Putamen (tissue), 1 donor: ENCODE results near the gene SRGAP3.

Experiments
- DNase-seq: peaks from one replicate; pipeline ENCODE4 v3.0.0-alpha.2; 2016; ENCODE audit warnings: low spot score

Gene SRGAP3

DNA sequence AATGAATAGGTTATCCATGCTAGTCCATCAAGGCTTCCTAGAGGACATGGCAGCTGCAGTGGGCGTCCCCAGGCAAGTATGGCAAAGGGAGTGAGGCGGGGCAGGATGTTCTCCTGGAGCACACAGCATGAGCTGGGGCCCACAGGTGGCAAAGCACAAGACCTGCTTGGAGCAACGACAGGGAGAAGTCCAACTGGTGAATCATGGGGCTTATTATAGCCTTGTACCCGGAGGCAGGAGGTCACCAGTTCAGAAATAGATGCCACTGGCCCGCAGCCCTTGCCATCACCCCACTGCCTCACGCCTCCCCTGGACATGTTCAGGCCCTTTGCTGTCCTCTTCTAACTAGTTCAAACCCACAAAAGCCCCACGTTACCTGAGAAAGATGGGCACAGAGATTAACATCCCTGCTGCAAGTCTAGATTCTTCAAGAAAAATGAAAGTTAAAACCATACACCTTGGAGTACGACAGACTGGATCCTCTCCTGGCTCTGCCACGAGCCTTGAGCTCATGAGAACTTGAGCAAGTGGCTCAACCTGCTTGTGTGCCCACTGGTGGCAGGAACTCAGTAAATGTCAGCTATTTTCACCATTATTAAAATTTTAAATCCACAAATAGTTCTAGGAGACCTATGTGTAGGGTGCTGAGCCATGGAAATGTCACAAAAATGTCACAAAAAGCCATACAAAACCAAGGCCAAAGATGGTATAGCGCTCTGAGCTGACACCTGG lies 1.8 kb upstream of the SRGAP3 start:
- DNase-seq, result no peak

DNA sequence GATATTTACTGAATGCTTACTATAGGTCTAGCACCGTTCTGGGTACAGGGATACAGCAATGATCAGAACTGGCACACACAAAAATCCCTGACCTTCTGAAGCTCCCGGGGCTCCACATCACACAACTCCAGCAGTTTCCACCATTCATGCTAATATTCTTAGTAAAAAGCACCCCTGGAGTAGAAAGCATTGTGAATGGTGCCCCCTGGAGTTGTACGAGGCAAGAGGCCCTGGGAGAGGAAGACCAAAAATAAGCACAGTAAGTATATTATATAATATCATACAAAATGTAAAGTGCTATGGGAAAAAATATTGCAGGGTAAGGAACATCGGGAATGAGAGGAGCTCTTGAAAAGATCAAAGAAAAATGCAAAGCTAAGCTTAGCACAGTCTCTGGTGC lies 790 bp upstream of the SRGAP3 start:
- peak; percentile 37 for DNase-seq

DNA sequence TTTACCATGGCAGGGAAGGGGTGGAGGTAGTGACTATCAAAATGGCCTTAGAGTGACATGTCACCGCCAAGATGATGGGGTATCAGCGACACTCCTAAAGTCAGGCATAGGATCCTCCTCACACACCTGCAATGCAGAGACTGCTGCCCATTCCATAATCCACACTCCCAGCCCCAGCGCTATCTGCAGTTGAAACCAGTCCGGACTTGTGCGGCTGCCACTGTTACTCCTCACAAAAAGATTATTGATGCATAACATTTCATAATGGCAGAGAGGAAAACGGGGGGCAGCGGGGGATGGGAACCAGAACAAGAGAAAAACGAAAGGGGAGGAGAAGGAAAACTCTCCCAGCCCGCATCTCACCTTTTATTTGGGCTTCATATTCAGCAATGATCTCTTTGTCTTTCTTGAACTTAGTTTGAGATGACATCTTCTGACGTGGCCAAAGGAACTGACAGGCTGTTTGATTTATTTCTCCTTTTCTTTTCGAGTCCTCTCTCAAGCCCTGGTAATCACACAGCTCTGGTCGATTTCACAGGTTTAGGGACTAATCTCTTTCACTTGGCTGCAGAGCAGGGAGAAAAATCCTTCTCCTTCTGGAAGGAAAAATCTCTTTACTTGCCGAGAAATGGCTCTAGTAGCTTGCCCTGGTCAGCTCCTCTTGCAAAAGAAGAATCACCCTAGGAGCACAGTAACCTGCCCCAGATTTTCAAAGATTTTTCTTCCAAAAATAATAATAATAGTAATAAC lies 749 bp downstream of the SRGAP3 start:
- peak; percentile 19 for DNase-seq

DNA sequence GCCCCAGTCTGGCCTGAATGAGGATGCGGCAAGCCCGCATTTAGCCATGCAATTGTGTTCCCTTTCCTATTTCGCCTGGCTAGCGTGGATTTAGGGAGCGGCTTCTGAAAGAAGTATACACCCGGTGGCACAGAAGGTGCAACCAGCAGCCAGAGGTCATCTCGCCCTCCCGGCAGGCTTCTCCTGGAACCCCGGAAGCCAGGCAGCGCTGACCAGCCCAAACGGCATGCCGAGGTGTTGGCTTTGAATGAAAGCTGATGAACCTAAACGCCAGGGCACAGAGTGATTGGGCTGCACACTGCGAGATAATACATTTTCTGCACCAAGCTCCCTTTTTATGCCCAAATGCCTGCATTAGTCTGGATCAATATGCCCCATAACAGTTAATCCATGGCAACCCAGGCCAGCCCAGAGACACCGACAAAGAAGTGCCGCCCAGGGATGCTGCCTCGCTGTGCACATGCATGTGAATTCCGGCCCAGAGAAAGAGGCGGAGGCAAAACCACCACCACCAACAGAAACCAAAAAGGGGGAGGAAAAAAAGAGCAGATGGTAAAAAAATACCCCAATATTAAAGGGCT lies 1.4 kb downstream of the SRGAP3 start:
- no peak for DNase-seq

DNA sequence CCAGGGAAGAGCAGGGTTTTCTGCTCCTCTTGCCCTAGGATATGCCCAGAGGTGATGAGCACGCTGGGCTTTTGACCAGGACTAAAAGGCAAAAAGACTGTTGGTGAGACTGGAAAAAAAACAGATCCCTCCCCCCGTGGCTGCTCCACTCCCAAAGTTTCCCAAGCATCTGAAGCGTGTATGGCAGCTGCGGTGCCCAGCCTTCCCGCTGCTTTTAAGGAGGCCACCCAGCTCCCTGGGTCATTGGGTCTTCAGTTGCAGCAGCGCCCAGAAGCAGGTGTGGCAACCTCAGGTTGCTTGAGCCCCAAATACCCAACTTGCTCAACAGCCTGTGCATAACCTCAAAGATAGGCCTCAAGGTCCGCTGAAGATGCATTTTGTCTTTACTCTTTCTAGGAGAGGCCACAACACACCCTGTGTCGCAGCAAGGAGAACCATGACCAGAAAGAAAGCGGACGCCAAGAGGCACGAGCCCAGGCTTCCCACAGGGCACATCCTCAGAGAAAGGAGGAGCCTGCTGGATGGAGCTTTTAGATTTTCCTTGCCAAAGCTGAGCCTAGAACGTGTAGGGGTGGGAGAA lies 2.0 kb downstream of the SRGAP3 start:
- no peak for DNase-seq

DNA sequence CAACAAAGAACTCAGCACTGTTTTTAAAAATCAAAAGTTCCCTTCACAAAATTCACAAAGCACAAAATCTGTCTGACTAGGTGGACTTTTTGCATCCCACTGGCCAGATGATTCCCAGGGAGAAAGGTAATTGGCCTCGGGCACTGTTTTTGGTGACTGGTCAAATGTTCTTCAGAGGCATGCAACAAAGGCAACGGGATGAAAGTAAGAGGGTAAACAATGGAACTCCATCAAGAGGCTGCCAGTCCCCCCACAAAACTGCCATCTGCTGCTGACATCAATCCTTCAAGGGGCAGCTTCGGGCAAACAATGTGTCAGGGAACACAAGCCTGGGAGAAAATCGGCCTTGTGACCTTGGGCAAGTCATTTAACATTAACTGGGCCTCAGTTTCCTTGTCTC lies 3.3 kb downstream of the SRGAP3 start:
- no peak for DNase-seq

DNA sequence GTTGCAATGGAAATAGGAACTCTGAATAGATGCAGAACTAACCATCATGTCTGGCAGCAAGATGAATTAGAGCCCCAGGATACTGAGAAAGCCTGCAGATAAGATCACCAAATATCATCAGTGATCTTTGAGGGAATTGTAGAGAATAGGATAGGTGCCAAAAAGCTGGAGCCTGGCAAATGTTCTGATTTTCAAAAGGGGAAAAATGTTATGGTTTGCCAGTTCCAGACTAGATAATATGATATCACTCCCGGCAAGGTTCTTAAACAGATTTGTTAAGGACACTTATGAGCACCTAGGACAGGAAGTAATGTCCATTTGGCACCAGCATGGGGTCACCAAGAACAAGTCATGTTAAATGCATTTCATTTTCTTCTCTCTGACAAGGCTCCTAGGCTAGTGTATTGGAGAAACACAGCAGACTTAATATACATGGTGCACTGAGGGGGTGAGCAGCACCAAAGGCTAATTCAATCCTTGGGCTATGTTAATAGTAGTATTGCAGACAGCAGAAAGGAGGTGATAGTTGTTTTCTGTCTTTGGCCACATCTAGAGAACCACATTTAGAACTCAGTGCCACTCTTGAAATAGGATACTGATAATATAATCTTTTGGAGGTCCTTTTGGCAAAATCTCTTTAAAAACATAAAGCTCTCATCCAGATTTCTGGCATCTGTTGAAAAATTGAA lies 4.8 kb downstream of the SRGAP3 start:
- DNase-seq, result no peak

DNA sequence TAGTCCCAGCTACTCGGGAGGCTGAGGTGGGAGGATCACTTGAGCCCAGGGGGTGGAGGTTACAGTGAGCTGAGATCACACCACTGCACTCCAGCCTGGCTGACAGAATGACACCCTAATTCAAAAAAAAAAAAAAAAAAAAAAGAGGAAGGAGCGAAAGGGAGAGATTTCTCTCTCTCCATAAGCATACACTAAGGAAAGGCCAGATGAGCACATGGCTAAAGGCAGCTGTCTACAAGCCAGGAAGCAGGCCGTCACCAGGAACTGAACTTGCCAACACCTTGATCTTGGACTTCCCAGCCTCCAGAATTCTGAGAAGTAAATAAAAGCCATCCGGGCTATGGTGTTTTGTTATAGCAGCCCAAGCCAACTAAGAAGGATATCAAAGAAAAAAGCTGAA lies 7.5 kb downstream of the SRGAP3 start:
- no peak for DNase-seq

DNA sequence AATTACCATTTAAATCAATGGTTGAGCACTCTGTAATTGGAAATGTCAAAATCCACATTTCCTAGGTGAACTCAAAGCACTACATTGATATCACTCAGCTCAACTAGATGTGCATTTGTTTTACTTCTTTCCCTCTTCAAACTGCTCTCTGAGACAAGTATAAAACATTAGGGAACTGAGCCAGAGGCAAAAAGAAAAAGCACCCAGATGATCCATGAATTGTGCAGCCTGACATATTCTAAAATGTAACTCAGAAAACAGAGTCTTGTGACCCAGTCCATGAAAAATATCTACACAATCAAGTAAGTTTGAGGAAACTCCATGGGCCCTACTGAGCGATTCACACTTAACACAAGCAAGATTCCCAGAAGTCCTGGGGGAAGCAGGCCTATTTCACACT lies 9.8 kb downstream of the SRGAP3 start:
- no peak for DNase-seq

DNA sequence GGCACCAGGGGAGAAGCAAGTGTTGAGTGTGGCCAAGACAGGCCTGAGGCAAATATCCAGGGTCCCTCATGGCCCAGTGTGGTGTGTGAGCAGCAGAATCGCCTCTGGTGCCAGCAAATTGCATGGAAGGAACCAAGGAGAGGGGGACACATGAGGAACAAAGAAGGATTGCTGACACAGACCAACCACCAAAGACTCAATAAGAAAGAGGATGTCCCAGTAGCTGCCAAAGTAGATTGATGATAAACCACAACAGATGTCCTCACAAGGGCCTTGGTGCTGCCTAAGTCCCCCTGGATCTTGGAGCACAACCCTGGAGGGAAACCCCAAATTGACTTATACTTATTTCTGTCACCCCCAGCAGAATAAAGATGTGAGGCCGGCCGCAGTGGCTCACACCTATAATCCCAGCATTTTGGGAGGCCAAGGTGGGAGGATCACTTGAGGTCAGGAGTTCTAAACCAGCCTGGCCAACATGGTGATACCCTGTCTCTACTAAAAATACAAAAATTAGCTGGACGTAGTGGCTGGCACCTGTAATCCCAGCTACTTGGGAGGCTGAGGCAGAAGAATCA lies 10.6 kb downstream of the SRGAP3 start:
- no peak for DNase-seq

DNA sequence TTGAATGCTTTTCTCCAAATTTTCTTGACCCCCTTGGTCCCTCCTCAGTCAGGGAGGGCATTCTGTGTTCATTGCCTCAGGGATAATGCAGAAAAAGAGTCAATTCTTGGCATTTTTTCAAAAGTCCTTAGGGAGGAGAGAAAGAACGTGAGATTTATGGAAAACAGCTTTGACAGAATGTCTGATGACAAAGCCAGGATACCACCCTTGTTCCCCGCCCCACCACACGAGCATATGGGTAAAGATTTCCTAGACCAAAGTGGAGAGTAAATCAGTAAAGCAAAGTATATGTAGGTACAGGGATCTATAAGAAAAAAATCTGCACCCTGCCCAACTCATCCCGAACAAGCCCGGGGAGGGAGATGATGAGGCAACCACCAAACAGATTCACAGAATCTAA lies 11.2 kb downstream of the SRGAP3 start:
- DNase-seq, result no peak

DNA sequence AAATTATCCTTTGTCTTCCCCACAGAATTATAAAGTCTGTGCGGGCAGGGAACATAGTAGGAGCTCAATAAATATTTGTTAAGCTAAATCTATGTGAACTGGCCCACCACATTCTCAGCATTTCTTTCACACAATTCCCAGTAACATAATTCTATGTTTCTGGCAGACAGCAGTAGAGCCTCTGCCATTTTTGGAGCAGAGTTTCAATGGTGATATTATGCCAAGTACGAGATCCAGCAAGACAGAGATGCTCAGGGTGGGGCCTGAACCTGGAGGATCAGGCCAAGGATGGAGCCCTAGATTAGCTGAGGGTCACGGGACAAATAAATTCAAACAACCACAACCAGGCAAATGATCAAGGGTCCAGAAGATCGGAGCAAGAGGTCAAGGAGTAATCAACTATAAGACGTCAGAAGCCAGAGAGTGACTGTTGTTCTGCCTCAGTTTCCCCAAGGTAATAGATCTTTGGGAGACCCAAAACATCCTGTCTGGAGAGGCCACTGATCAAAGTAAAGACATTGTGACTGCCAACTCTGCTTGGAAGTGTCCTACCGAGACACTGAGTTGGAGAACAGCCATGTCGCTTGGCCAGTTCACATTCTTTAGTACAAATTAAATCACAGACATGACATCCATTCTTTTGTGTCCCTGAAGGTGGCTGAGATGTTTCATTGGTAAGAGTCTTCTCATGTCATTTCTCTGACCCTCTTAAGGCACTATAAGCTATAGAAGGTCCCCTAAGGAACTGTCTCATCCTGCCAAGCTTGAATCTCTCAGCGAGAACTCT lies 15.4 kb downstream of the SRGAP3 start:
- no peak for DNase-seq

DNA sequence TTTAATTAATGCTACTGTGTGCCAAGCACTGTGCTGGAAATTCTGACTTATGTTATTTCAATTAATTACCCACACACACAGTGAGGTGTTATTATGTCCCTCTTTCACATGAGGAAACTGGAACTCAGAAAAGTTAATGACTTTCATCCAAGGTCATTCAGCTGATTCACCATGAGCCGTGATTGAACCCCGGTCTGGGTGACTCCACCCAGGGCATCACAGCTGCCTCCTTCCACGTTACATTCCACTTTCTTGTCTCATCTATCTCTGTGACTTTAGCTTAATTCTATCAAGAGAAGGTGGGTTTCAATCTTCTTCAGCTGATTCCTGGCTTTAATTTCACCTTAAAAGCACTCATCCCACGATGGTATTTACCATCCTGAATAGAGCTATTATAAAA lies 16.3 kb downstream of the SRGAP3 start:
- no peak for DNase-seq

DNA sequence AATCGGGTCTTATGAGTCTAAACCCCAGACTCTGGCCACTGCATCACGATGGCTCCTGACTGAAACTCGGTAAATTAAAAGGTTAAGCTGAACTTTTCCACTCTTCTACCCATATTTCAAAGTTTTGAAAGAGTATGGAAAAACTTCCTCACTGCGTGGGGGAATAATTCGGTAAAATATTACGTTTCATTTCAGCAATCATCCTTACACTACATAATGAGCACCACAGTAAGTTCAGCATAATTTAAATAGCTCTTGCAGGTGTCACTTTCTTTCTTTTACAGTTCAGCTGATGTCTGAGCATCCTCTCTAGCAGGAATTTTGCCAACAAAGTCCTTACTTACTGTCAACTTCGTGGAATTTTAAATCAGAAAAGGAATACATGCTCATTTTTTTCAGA lies 17.5 kb downstream of the SRGAP3 start:
- DNase-seq, result no peak

DNA sequence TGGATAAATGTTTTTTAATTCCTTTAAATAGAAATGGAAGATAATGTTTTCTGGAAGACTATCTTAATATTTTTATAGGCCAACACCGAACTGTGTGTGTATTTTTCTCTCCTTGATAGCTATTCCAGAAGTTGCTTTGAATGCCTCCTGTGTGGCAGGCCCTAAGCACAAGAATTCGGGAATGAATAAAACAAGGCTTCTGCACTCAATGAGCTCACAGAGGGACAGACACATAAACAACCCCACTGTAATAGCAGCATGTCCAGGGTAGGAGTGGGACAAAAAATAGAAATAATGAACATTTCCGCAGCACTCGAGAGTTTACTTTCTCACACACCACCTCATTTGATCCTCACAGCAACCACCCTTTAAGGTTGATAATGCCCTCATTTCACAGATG lies 18.0 kb downstream of the SRGAP3 start:
- DNase-seq, result no peak

DNA sequence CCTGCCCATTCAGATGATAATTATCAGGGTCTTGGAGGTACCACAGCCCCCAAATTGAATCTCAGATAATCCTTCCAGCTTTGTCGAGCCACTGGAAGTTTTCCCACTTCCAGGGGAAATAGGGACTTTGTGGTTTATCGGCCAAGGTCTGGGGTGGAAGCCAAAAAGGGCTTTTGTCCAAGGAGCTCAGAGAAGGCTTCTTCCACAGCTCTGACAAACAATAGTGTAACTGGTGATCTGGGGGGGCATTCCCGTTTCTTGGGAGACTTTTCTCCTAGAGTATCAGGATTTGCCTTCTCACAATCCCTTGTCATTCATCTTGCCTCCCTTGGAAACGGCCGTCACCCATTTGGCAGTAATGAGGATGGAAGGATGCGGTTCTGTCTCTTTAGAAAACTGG lies 18.4 kb downstream of the SRGAP3 start:
- DNase-seq, result peak; percentile 66

DNA sequence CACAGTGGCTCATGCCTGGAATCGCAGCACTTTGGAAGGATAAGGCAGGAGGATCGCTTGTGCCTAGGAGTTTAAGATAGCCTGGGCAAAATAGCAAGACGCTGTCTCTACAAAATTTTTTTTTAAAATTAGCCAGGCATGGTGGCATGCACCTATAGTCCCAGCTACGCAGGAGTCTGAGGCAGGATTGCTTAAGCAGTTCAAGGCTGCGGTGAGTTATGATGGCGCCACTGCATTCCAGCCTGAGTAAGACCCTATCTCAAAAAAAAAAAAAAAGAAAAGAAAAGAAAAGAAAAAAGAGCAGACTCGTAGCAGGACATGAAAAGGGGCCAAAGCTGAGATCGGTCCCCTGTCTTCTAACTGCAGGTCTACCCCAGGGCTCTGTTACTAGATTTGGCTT lies 18.9 kb downstream of the SRGAP3 start:
- no peak for DNase-seq

DNA sequence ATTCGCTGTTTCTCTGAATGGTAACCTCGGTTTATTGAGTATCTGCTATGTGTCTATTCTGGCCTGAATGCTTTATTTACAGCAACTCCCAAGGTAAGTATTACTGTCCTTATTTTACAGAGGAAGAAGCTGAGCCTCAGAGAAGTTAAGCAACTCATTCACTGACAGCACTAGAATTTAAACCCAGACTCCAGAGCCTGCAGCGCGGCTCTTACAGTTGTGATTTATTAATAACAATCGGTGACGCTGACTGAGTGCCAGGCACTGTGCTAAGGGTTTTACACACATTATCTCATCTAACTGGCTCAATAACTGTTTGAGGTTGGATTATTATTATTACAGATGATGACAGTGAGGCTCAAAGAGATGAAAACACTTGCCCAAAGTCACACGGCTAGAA lies 19.6 kb downstream of the SRGAP3 start:
- DNase-seq, result no peak

DNA sequence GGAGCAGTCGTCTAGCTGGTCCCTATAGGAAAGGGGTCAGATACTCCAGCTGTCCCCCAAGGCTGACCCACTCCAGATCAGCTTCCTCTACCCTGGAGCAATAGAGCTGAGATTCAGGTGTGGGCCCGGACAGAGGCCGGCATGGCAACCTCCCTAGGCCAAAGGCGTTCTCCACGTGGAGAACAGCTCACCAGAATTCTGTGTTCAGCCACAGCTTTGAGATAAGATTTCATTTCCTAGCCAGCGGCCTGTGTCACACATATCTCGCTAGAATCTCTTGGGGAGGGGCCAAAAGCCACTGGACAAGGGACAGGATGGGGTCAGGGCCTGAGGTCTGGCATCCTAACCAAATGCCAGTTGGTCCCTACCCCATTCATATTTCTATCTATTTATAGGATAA lies 20.1 kb downstream of the SRGAP3 start:
- no peak for DNase-seq

DNA sequence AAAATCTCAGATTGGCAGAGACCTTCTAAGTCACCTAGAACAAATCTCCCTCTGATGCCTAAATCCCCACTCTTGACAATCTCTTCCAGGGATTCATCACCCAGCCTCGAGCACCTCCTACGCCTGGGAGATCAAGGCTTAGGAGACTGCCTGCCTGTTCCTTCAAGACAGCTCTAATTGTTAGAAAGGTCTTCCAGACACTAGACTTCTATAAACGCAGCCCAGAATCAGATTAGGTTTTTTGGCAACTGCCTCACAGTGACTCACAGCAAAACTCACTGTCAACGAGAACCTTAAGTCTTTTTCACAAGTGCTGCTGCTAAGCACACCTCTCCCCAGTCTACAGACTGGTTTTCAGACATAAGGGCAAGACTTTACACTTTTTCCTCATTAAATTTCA lies 23.1 kb downstream of the SRGAP3 start:
- DNase-seq, result no peak

DNA sequence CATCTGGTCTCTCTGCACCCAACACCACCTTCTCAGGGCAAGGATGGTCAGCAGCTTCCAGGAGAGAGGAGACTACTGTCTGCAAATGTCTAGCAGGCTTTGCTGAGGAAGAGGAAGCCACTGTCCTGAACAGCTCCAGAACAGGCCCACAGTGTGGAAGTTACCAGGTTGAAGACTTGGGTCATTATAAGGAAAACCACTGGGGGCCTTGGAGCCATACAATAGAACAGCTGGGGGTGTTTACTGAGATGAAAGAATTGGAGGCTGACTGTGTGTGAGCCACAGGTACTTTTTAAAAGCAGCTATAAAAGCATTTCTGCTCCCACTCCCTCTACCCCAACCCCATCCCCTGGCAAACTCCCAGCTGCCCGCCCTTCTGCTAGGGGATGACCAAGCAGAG lies 24.2 kb downstream of the SRGAP3 start:
- no peak for DNase-seq
